Prostate gland (tissue), 2 donors: ENCODE measurements around the gene GHRL. TPM values are rescaled to one million over a fixed set of nuclear protein-coding genes. Genes with fewer than 3 reads are reported as not detected.
A peak's percentile ranks its signal among the peaks of the same experiment; 100 is the strongest.

ENCODE experiments used
- DNase-seq: peaks from one replicate; pipeline ENCODE4 v3.0.0-alpha.2; 2019; ENCODE audit warnings: low spot score
- H3K27ac ChIP-seq, 2 donors: fragments of 200-600 bp; sonication (generic); 2 replicates each; pipeline ENCODE4 v1.5.1; 2017 to 2019
- H3K27me3 ChIP-seq: fragments of 200-600 bp; sonication (generic); replicated peaks from 2 replicates; pipeline ENCODE4 v1.5.1; 2019; ENCODE audit not compliant: insufficient read depth
- H3K36me3 ChIP-seq, 2 donors: fragments of 200-600 bp; sonication (generic); 1 replicate in 1 of 2; 2 replicates in 1 of 2; pipeline versions ENCODE4 v1.5.1 to v1.8.1; 2017 to 2019
- H3K4me1 ChIP-seq: fragments of 200-600 bp; sonication (generic); replicated peaks from 2 replicates; pipeline ENCODE4 v1.5.1; 2019
- H3K4me3 ChIP-seq, 2 donors: fragments of 200-600 bp; sonication (generic); 2 replicates each; pipeline ENCODE4 v1.5.1; 2017 to 2019
- H3K9me3 ChIP-seq: fragments of 200-600 bp; sonication (generic); 2 replicates; pipeline ENCODE4 v1.5.1; 2017
- CTCF ChIP-seq, 4 experiments: fragments of 200-600 bp in 2 of 4; fragments of 450-650 bp in 2 of 4; sonication (generic) in 2 of 4; IDR thresholded peaks; 1 replicate in 3 of 4; 2 replicates in 1 of 4; pipeline ENCODE4 v1.5.1; 2016 to 2019; ENCODE audit warnings: antibody characterized with exemption in 4 of 4, mild to moderate bottlenecking in 2 of 4, moderate library complexity in 2 of 4
- POLR2A ChIP-seq: fragments of 450-650 bp; IDR thresholded peaks from one replicate; pipeline ENCODE4 v1.6.1; 2016; ENCODE audit warnings: antibody characterized with exemption, mild to moderate bottlenecking
- POLR2AphosphoS5 ChIP-seq: sonication (generic); formaldehyde crosslinking; IDR thresholded peaks from one replicate; pipeline ENCODE4 v1.6.1; 2017; ENCODE audit warnings: antibody characterized with exemption
- WGBS: methylation state at CpG from one replicate; pipeline ENCODE4 v1.1.5; 2018; 5-methylcytosine and 5-hydroxymethylcytosine counted together
- intact Hi-C: fragments of 100-400 bp; cut with DNase I; formaldehyde crosslinking; loops from one replicate; pipeline ENCODE4 v1.14.2; 2022
- total RNA-seq, 2 donors: library from RNA; depleted of rRNA; stranded (reverse); fragments of >200 nt; gene quantifications; one replicate each; pipeline ENCODE4 v1.1.0, GENCODE V29; 2016

GHRL gene
- total RNA-seq, 2 donors from 2014 or later, result 3.0 TPM; not detected in 1

GRCh38 chr3:10288575-10288960, 4.2 kb downstream of the GHRL start:
- no peak overlapping the region for H3K4me3 ChIP-seq
- H3K27ac ChIP-seq, result no peak overlapping the region
- H3K4me1 ChIP-seq, result no peaks in the 10 kb centered on the region
- WGBS, result 93% methylated on average over 11 of the region's 11 CpGs
- no peaks in the 10 kb centered on the region for H3K27me3 ChIP-seq
- TF ChIP-seq CTCF (IDR thresholded peaks at IDR 0.05), result no peak
- TF ChIP-seq POLR2AphosphoS5, result no peak
- no peak for TF ChIP-seq POLR2A
- no peaks in the 10 kb centered on the region for H3K9me3 ChIP-seq
- no peak for DNase-seq
- H3K36me3 ChIP-seq, result no peaks in the 10 kb centered on the region
- intact Hi-C loops, result no loop called here

- TF ChIP-seq POLR2AphosphoS5 (no peak), CTCF (IDR thresholded peaks at IDR 0.05) (no peak), POLR2A (no peak)
- intact Hi-C loops, result no loop called here
Observed at GRCh38 chr3:10287936-10288574, 4.7 kb downstream of the GHRL start.

GRCh38 chr3:10286596-10287295, 6.0 kb downstream of the GHRL start:
- Histone ChIP-seq H3K4me1 (no peaks in the 10 kb centered on the region), H3K4me3 (no peak overlapping the region), H3K9me3 (no peaks in the 10 kb centered on the region), H3K36me3 (no peaks in the 10 kb centered on the region), H3K27me3 (no peaks in the 10 kb centered on the region), H3K27ac (peak overlapping the region in 1 of 2 donors; percentile 33)
- no peak for TF ChIP-seq POLR2A
- peak in 3 of 4 experiments; percentile 13 to 49 (median 46) for TF ChIP-seq CTCF (IDR thresholded peaks at IDR 0.05)
- TF ChIP-seq POLR2AphosphoS5, result peak; percentile 18
- intact Hi-C loops, result no loop called here
- 45% methylated on average over 2 of the region's 2 CpGs for WGBS
- peak; percentile 42 for DNase-seq

More at GRCh38 chr3:10287936-10288574, 4.7 kb downstream of the GHRL start:
- no peaks in the 10 kb centered on the region for H3K27me3 ChIP-seq
- no peak overlapping the region for H3K4me3 ChIP-seq
- H3K4me1 ChIP-seq, result no peaks in the 10 kb centered on the region
- 84% methylated on average over 12 of the region's 12 CpGs for WGBS
- DNase-seq, result no peak
- H3K9me3 ChIP-seq, result no peaks in the 10 kb centered on the region
- H3K36me3 ChIP-seq, result no peaks in the 10 kb centered on the region
- H3K27ac ChIP-seq, result no peak overlapping the region

- DNase-seq, result no peak
- 67% methylated on average over 5 of the region's 5 CpGs for WGBS
- intact Hi-C loops, result no loop called here
- Histone ChIP-seq H3K27me3 (no peaks in the 10 kb centered on the region), H3K4me3 (no peak overlapping the region), H3K36me3 (no peaks in the 10 kb centered on the region), H3K9me3 (no peaks in the 10 kb centered on the region), H3K4me1 (no peaks in the 10 kb centered on the region), H3K27ac (peak overlapping the region in 1 of 2 donors; percentile 33)
- no peak for TF ChIP-seq CTCF (IDR thresholded peaks at IDR 0.05)
- peak; percentile 53 for TF ChIP-seq POLR2AphosphoS5
Observed at GRCh38 chr3:10286133-10286524, 6.6 kb downstream of the GHRL start.
